SK-N-MC (cell line): Measurements from ENCODE around the gene SLC25A22.

ENCODE experiments used
- FOXP2 ChIP-seq: optimal IDR thresholded peaks from 2 replicates; pipeline ENCODE3; 2011; ENCODE audit warnings: mild to moderate bottlenecking, moderate library complexity; ENCODE audit not compliant: insufficient read depth; ENCODE audit errors: extremely low read length, control extremely low read depth
- POLR2AphosphoS5 ChIP-seq: IDR thresholded peaks from 2 replicates; pipeline ENCODE4 v1.6.1; 2012; ENCODE audit warnings: mild to moderate bottlenecking, low read depth, low read length, borderline replicate concordance

- no peak for TF ChIP-seq FOXP2
- no peak; the same call in none of the 2 replicates for TF ChIP-seq POLR2AphosphoS5
Observed at GRCh38 chr11:838441-839279, 40.6 kb upstream of the SLC25A22 start.
